Measurements from ENCODE around the gene EML1. TPM values are rescaled to one million over a fixed set of nuclear protein-coding genes. Genes with fewer than 3 reads are reported as not detected.
A peak's percentile ranks its signal among the peaks of the same experiment; 100 is the strongest.

EML1 gene
- total RNA-seq, 1 donor from 2014 or later: 57.2 TPM

DNA sequence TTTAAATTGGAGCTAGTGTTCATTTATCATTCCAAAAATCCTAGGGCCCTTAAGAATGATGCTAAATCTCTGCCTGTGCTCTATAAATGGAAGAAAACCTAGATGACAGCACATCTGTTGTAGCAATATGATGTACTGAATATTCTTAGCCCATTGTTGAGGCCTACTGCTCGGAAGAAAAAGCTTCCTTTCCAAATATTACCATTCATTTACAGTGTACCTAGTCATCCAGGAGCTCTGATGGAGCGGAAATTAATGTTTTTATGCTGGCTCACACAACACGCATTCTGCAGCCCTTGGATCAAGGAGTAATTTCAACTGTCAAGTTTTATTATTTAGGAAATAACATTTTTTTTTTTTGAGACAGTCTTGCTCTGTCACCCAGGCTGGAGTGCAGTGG, 77.4 kb downstream of the EML1 start:
- H3K4me1 ChIP-seq: peaks cover 44% of the 10 kb centered on the region
- no peaks in the 10 kb centered on the region for H3K27me3 ChIP-seq
- Mint-ChIP-seq H3K27ac (no peak overlapping the region), H3K9me3 (peaks cover 8% of the 10 kb centered on the region), H3K27me3 (ENCODE audit: insufficient read depth, low read depth) (peaks cover 2% of the 10 kb centered on the region), H3K36me3 (peaks cover 36% of the 10 kb centered on the region), H3K4me1 (peaks cover 47% of the 10 kb centered on the region), H3K4me3 (no peak overlapping the region)
- H3K79me2 ChIP-seq (ENCODE audit: low read depth): peaks cover 62% of the 10 kb centered on the region
- no peak overlapping the region for H3K27ac ChIP-seq
- peaks cover 31% of the 10 kb centered on the region for H4K20me1 ChIP-seq (ENCODE audit: low read depth)
- no peak for DNase-seq (ENCODE audit: low spot score)
- H3K9ac ChIP-seq: no peak overlapping the region
- H3K9me3 ChIP-seq (ENCODE audit: low read depth): no peaks in the 10 kb centered on the region
- no peak overlapping the region for H2AFZ ChIP-seq (replicated peaks)
- no peak for TF ChIP-seq EZH2 (IDR thresholded peaks at IDR 0.05)
- TF ChIP-seq, protein P1, sequence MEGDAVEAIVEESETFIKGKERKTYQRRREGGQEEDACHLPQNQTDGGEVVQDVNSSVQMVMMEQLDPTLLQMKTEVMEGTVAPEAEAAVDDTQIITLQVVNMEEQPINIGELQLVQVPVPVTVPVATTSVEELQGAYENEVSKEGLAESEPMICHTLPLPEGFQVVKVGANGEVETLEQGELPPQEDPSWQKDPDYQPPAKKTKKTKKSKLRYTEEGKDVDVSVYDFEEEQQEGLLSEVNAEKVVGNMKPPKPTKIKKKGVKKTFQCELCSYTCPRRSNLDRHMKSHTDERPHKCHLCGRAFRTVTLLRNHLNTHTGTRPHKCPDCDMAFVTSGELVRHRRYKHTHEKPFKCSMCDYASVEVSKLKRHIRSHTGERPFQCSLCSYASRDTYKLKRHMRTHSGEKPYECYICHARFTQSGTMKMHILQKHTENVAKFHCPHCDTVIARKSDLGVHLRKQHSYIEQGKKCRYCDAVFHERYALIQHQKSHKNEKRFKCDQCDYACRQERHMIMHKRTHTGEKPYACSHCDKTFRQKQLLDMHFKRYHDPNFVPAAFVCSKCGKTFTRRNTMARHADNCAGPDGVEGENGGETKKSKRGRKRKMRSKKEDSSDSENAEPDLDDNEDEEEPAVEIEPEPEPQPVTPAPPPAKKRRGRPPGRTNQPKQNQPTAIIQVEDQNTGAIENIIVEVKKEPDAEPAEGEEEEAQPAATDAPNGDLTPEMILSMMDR (IDR thresholded peaks at IDR 0.05): no peak
- H3F3A ChIP-seq (ENCODE audit: low read depth): peaks cover 49% of the 10 kb centered on the region
- H3K4me2 ChIP-seq: no peak overlapping the region
- no peak overlapping the region for H3K4me3 ChIP-seq
- peaks cover 22% of the 10 kb centered on the region for H3K36me3 ChIP-seq

DNA sequence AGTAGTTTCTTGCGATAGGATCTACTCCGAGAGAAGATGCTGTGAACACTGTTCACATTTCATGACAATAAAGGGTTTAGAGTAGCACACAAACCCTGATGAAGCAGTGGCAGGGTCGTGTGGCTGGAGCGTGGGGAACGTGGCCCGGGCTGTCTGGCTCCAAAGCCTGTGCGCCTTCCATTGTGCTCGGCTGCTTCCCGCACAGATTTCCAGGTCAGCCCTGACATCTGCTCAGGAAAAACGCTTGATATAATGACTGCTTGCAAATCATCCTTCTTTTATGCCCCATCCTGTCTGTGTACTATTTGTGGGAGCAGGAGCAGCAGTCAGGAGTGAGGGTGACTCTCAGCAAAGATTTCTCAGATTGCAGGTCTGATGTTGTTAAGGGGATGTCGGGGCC, 78.6 kb downstream of the EML1 start:
- Histone ChIP-seq H3K4me3 (no peak overlapping the region), H3F3A (ENCODE audit: low read depth) (peaks cover 52% of the 10 kb centered on the region), H2AFZ (replicated peaks) (no peak overlapping the region), H3K79me2 (ENCODE audit: low read depth) (peaks cover 66% of the 10 kb centered on the region), H3K4me2 (peak overlapping the region; percentile 78), H3K9ac (no peak overlapping the region), H3K27ac (peak overlapping the region; percentile 98), H3K4me1 (peaks cover 55% of the 10 kb centered on the region), H4K20me1 (ENCODE audit: low read depth) (peaks cover 41% of the 10 kb centered on the region), H3K9me3 (ENCODE audit: low read depth) (no peaks in the 10 kb centered on the region), H3K36me3 (peaks cover 16% of the 10 kb centered on the region), H3K27me3 (no peaks in the 10 kb centered on the region)
- H3K4me1 Mint-ChIP-seq: peaks cover 58% of the 10 kb centered on the region
- H3K9me3 Mint-ChIP-seq: peaks cover 6% of the 10 kb centered on the region
- H3K27me3 Mint-ChIP-seq (ENCODE audit: insufficient read depth, low read depth): peaks cover 2% of the 10 kb centered on the region
- peak; percentile 55 for DNase-seq (ENCODE audit: low spot score)
- H3K4me3 Mint-ChIP-seq: no peak overlapping the region
- H3K27ac Mint-ChIP-seq: no peak overlapping the region
- H3K36me3 Mint-ChIP-seq: peaks cover 33% of the 10 kb centered on the region
- TF ChIP-seq, protein P1 (IDR thresholded peaks at IDR 0.05): no peak
- TF ChIP-seq EZH2 (IDR thresholded peaks at IDR 0.05) (no peak), EZH2phosphoT487 (IDR thresholded peaks at IDR 0.05) (no peak)

DNA sequence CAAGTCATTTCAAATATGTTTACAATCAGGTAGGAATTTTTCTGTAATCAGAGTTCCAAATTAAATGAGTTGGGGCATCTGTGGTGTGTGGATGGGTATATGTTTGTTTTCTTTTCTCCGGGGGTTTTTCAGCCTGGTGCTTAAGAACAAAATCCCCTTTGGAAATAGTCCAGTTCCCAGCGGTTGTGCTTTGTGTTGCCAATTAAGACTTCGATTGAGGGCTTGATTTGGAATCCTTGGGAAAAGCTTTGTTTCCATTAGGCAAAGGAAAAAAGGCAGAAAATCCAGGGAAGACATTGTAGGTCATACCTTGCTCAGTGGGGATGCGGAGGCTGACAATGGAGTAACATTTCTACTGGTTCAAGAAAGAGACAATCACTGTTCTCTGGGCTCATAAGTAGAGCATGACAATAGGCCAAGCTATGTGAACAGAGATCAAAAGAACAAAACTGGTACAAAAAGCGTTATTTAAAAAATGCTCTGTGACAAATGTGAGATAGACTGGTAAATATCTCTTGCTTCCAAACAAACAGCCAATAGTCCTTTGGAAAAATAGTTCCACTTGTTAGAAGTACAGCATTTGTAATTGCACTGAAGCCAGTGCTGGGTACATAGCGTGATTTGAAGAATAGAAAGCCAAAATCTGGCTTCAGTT, 79.7 kb downstream of the EML1 start:
- peak; percentile 94 for TF ChIP-seq EZH2phosphoT487 (IDR thresholded peaks at IDR 0.05)
- TF ChIP-seq EZH2 (IDR thresholded peaks at IDR 0.05): no peak
- H3K27me3 ChIP-seq: no peaks in the 10 kb centered on the region
- Mint-ChIP-seq H3K4me1 (peaks cover 59% of the 10 kb centered on the region), H3K27me3 (ENCODE audit: insufficient read depth, low read depth) (peaks cover 2% of the 10 kb centered on the region), H3K4me3 (peak overlapping the region; percentile 16), H3K36me3 (peaks cover 23% of the 10 kb centered on the region), H3K27ac (peak overlapping the region; percentile 32), H3K9me3 (peaks cover 3% of the 10 kb centered on the region)
- H4K20me1 ChIP-seq (ENCODE audit: low read depth): peaks cover 41% of the 10 kb centered on the region
- no peaks in the 10 kb centered on the region for H3K9me3 ChIP-seq (ENCODE audit: low read depth)
- peak overlapping the region; percentile 4 for H3K9ac ChIP-seq
- no peak overlapping the region for H2AFZ ChIP-seq (replicated peaks)
- peak overlapping the region; percentile 32 for H3K4me3 ChIP-seq
- peak overlapping the region; percentile 98 for H3K27ac ChIP-seq
- peaks cover 5% of the 10 kb centered on the region for H3K36me3 ChIP-seq
- peaks cover 56% of the 10 kb centered on the region for H3K4me1 ChIP-seq
- H3K79me2 ChIP-seq (ENCODE audit: low read depth): peaks cover 60% of the 10 kb centered on the region
- DNase-seq (ENCODE audit: low spot score): peak; percentile 94
- H3K4me2 ChIP-seq: peak overlapping the region; percentile 78
- H3F3A ChIP-seq (ENCODE audit: low read depth): peaks cover 52% of the 10 kb centered on the region

DNA sequence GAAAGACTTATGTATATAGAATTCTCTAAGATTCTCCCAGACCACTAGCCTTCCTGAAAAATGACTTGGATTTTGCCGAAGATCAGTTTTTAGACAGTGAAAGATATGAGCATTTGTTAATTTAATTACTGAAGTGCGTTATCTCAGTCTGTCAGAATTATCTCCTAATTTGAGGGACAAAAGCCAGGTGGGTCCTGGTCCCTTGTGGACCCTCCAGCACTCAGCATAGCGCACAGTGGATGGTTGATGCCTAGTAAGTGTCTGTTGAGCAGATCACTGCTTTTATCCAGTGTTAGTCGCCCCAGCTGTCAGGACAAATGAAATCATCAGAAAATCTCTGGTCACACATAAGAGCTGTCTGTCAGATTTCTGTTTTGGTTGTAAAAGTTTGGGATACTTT, 80.4 kb downstream of the EML1 start:
- Histone ChIP-seq H3K4me1 (peaks cover 60% of the 10 kb centered on the region), H2AFZ (replicated peaks) (no peak overlapping the region), H3K9ac (no peak overlapping the region), H3K27me3 (no peaks in the 10 kb centered on the region), H3K36me3 (peaks cover 4% of the 10 kb centered on the region), H3K4me3 (peak overlapping the region; percentile 32), H3K9me3 (ENCODE audit: low read depth) (no peaks in the 10 kb centered on the region), H3K4me2 (peak overlapping the region; percentile 73), H3K27ac (peak overlapping the region; percentile 95), H3K79me2 (ENCODE audit: low read depth) (peaks cover 53% of the 10 kb centered on the region), H4K20me1 (ENCODE audit: low read depth) (peaks cover 41% of the 10 kb centered on the region), H3F3A (ENCODE audit: low read depth) (peaks cover 52% of the 10 kb centered on the region)
- H3K36me3 Mint-ChIP-seq: peaks cover 22% of the 10 kb centered on the region
- H3K4me1 Mint-ChIP-seq: peaks cover 59% of the 10 kb centered on the region
- H3K27ac Mint-ChIP-seq: peak overlapping the region; percentile 25
- DNase-seq (ENCODE audit: low spot score): no peak
- H3K27me3 Mint-ChIP-seq (ENCODE audit: insufficient read depth, low read depth): peaks cover 4% of the 10 kb centered on the region
- H3K4me3 Mint-ChIP-seq: peak overlapping the region; percentile 39
- TF ChIP-seq EZH2 (IDR thresholded peaks at IDR 0.05) (no peak), EZH2phosphoT487 (IDR thresholded peaks at IDR 0.05) (no peak)
- TF ChIP-seq, protein P1 (IDR thresholded peaks at IDR 0.05): no peak
- peaks cover 3% of the 10 kb centered on the region for H3K9me3 Mint-ChIP-seq

Data from neural progenitor cell (in vitro differentiated cells).